ENCODE measurements around the gene EML2.
"Not testable (repeated sequence)": the region's sequence is repeated elsewhere in the genome, so short reads cannot be mapped to it uniquely, and the experiment has no call there.

Gene EML2

GRCh38 chr19:45650722-45651121 lies 11.5 kb upstream of the EML2 start:
- no peak for FAIRE-seq

- no peak for FAIRE-seq
These were observed 7.1 kb upstream of the EML2 start for GRCh38 chr19:45646345-45646698.

DNA sequence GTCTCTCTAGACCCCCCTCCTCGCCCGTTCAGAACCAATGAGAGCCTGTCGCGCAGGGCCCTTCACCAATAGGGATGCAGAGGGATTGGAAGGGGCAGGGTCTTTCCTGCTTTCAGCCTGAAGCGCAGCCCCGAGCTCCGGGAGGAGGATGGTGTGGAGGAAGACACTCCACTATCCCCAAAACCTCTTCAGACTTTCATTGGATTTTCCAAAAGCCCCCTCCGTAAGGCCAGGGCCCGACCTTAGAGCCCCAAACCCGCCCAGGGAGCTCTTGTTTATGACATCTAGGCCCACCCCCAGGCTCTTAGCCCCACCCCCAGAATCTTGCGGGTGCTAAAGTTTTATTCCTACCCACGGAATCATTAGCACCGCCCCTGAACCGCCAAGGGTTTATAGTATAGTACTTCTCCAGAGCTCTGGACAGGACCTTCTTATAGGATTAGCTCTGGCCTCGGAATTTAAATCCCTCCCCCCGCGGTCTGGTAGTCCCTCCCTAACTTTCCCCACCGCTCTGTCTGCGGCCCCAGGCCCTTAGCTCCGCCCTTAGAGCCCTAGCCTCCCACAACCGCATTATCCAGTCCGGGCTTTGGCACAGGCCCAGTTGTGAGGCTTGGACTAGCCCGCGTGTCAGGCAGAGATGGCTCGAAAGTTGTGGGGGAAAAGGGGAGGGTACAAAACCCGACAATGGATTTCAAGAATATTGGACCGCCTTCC lies 6.6 kb upstream of the EML2 start:
- FAIRE-seq: no peak

GRCh38 chr19:45645068-45645630 lies 6.0 kb upstream of the EML2 start:
- no peak for FAIRE-seq

DNA sequence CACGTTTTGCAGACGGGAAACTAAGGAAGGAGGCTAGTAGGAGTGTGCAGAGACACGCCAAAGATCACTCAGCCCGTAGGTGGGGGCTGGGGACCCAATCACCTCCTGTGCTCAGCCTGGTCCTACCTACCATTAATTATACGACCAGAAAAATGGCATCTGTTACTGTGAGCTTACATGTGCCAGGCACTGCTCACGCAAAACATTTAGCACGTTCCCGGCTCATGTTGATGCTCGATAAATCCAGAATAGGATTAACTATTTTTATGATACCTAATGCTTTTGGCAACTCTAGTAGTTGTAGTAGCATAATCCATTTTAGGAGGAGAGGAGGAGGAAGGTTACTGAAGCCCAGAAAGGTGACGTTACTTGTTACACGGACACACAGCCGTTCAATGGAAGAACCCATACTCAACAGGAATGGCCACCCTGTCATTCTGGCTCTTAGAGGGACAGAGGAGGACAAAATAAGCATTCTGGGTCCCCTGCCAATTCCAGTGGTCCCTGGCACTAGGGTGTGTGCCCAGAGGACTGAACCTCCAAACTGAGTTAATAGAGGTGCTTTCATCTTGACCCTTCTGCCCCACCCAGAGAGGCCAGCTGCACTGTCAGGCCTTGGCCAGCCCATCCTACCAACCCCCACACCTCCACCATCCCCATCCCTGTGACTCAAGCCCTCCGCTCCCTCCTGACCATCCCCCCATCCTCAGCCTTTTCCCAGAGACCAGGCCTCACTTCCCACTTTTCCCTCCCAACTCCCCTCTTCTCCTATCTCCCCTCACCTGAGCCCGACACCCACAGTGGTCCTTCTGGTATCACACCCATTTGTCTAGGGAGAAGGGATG lies 5.0 kb upstream of the EML2 start:
- no peak for FAIRE-seq

DNA sequence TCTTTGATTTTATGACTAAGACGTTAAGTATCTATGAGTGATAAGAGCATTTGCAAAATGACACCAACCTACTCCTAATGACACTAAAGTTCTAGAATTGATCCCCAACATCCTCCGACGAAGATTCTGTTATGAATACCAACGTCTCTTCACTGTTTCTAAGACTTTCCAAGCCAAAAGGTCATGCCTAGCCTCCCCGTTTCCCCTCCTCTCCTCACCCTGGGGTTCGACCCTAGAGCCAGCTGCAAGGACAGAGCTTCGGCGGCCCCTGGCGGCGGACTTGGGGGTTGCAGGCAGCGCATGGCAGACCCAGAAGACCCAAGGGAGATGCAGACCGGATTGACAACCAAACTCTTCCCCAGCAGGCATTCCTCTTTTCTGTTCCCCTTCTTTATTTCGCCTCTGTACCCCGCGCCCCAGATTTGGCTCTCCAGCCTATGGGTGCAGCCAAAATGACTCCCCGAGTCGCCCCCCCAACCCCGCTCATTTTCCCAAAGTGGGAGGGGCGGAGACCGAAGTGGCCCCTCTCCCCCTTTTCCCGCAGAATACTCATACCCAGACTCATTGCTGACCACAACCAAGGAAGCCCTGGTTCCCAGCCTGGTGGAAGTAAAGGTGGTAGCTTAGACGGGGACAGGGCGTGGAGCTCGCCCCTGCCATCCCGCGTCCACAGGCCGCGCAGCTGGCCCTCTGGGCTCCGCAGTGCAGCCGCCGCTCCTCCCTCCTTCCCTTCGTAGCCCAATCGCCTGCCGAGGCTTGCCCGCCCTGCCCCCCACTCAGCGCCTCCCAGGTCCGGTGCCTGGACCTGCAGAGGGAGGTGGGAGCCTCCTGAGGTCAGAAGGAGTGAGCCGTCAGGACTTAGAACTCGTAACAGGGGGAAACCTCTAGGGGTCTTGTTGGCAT lies 4.1 kb upstream of the EML2 start:
- FAIRE-seq: no peak

- no peak for FAIRE-seq
These were observed 2.3 kb upstream of the EML2 start for GRCh38 chr19:45641274-45642105.

DNA sequence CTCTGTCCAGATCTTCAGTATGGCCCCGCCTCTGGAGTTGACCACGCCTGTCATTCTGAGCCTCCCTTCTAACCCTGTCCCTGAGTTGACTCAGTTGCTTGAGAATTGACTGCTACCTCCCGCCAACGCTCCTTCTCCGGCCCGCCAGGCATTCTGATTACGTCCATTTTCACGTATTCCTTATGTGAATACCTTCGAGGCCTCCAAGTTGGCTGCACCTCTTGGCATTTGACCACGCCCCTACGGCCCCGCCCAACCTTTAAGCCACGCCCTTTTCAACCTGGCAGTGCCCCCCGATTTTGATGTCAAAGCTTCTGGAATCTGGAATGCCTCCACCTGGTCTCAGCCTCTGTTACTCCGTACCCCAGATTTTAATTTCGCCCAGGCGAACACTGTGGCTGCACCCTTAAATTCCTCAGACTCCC lies 1.7 kb upstream of the EML2 start:
- FAIRE-seq: no peak

DNA sequence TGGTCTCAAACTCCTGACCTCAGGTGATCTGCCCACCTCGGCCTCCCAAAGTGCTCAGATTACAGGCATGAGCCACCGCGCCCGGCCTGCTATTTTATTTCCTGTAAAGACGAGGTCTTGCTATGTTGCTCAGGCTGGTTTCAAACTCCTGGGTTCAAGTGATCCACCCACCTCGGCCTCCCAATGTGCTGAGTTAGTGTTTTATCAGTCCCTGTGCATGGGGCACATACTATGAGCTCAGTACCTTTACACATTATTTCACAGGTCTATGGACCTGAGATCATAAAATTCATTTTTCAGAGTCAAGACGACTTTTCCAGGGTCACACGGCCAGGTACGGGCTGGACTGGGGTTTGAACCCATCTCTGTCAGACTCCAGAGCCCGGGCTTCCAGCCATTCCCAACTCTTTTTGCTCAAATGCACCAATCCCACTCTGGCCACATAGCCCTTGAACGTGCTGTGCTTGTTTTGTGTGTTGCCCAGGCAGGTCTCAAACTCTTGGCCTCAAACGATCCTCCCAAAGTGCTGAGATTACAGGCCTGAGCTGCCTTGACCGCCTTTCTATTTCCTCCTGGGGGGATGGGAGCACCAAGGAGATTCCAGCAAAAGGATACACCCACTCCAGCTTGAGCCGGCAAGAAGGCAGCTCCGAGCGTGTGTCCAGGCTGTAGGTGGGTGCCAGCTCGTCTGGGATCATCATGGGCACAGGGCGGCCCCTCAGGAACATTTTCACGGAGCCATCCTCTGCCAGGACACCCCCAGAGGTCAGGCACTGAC lies 1.1 kb downstream of the EML2 start:
- no peak for FAIRE-seq

DNA sequence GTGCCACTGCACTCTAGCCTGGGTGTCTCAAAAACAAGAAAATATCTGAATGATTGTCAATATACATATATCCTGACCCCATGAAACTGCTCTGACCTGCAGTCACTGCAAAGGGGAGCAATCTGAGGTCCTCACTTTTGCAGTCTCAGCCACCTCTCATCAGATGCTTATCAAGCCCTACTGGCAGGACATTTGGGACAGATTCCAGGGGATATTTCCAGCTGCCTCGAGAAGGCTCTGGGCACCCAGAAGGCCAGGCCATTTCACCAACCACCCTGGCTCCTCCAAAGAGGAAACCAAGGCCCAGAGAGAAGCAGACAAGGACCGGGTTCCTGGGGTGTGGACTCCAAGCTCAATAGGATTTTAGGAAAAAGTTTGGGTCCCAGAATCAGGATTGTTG lies 2.3 kb downstream of the EML2 start:
- no peak for FAIRE-seq

- no peak for FAIRE-seq
These were observed 2.9 kb downstream of the EML2 start for GRCh38 chr19:45636275-45636674.

GRCh38 chr19:45632468-45633196 lies 6.6 kb downstream of the EML2 start:
- no peak for FAIRE-seq

DNA sequence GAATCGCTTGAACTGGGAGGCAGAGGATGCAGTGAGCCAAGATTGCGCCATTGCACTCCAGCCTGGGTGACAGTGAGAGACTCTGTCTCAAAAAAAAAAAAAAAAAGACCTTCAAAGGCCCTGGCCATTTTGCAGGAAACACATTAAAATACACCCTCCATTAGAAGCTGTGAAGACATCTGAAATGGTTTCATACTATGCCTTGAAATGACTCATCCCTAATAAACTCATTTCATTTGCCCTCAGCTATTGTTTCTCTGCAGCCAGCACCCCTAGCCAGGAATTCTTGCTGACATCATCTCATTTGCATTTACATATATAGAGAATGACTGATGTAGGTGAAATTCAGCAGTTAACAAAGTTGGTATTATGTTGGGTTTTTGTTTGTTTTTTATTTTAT lies 8.7 kb downstream of the EML2 start:
- no peak for FAIRE-seq

GRCh38 chr19:45629704-45630103 lies 9.5 kb downstream of the EML2 start:
- FAIRE-seq: no peak

DNA sequence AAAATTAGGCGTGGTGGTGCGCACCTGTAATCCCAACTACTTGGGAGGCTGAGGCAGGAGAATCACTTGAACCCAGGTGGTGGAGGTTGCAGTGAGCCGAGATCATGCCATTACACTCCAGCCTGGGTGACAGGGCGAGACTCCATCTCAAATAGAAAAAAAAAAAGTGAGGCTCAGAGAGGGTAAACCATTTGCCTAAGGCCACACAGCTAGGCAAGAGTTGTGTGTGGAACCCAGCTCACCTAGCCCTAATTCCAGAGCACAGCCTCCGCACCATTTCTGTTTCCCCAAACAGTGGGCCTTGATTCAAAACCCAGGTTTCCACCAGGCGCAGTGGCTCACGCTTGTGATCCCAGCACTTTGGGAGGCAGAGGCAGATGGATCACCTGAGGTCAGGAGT lies 11.0 kb downstream of the EML2 start:
- FAIRE-seq: not testable (repeated sequence)

GRCh38 chr19:45623984-45624383 lies 15.2 kb downstream of the EML2 start:
- FAIRE-seq: no peak

DNA sequence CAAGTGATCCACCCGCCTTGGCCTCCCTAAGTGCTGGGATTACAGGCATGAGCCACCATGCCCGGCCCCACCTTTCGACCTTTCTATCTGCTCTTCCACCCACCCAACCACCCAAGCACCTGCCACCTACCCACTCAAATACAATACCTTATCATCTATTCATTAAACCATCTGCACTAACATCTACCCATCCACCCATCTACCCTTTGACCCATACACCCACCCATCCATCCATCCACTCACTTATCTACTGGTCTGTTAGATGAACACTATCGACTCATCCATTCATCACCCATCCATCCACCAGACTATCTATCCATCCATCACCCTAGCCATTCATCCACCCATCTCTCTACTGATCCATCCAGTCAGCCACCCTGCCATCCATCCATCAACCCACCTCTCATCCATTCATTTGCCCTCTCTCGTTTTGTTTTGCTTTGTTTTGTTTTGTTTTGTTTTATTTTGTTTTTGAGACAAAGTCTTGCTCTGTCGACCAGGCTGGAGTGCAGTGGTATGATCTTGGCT lies 17.2 kb downstream of the EML2 start:
- FAIRE-seq: no peak

GRCh38 chr19:45621389-45621788 lies 17.8 kb downstream of the EML2 start:
- FAIRE-seq: no peak

DNA sequence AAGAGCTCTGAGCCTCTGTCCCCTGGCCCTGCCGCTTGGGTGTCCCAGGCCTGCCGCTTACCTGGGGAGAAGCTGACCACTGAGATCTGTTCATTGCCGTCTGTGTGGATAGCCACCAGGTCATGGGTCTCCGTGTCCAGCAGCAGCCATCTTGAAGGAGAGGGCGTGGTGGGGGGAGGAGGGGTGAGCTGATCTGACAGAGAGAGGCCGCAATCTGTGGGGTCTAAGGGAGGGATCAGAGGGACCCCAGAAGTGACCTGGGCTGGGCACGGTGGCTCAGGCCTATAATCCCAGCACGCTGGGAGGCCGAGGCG lies 22.5 kb downstream of the EML2 start:
- no peak for FAIRE-seq

Measured in colon (tissue), 2 donors.